ENCODE results near the gene USP12. TPM values are rescaled to one million over a fixed set of nuclear protein-coding genes. Genes with fewer than 3 reads are reported as not detected.

USP12 gene
- total RNA-seq, 3 donors from 2014 or later (not counting 1 experiment from before 2014, with no cell fraction given) = 44.3 to 55.3 (median 50.9) TPM

GRCh38 chr13:27020415-27020814 lies 151.2 kb downstream of the USP12 start:
- ATAC-seq = no peak
- no peak for TF ChIP-seq CTCF (IDR thresholded peaks at IDR 0.05)
- Mint-ChIP-seq H3K36me3 (no peaks in the 10 kb centered on the region), H3K27me3 (ENCODE audit: low read depth in 2 of 2) (peaks cover 0 to 7% of the 10 kb centered on the region in 2 donors), H3K4me3 (no peak overlapping the region), H3K4me1 (no peaks in the 10 kb centered on the region), H3K27ac (no peak overlapping the region), H3K9me3 (no peaks in the 10 kb centered on the region)
- no peak overlapping the region for H3K27ac ChIP-seq (ENCODE audit: low read length)
- H3K27me3 ChIP-seq (ENCODE audit: control insufficient read depth, insufficient read depth, low read length) = no peaks in the 10 kb centered on the region
- no peaks in the 10 kb centered on the region for H3K36me3 ChIP-seq (ENCODE audit: control insufficient read depth, insufficient read depth, low read length)
- H3K4me1 ChIP-seq (ENCODE audit: control insufficient read depth, insufficient read depth, low read length) = no peaks in the 10 kb centered on the region
- no peak for DNase-seq
- no peaks in the 10 kb centered on the region for H3K9me3 ChIP-seq (ENCODE audit: control insufficient read depth, insufficient read depth, low read length)
- H3K4me3 ChIP-seq (ENCODE audit: low read length) = no peak overlapping the region
- intact Hi-C loops (cut with micrococcal nuclease) = no loop called here
- WGBS (ENCODE audit: insufficient coverage) = 91% methylated on average over 6 of the region's 8 CpGs

- ATAC-seq (no peak), DNase-seq (no peak)
- Mint-ChIP-seq H3K4me3 (no peak overlapping the region), H3K9me3 (no peaks in the 10 kb centered on the region), H3K27ac (no peak overlapping the region), H3K4me1 (no peaks in the 10 kb centered on the region), H3K36me3 (no peaks in the 10 kb centered on the region), H3K27me3 (ENCODE audit: low read depth in 2 of 2) (peaks cover 0 to 6% of the 10 kb centered on the region in 2 donors)
- Histone ChIP-seq H3K4me1 (ENCODE audit: control insufficient read depth, insufficient read depth, low read length) (no peaks in the 10 kb centered on the region), H3K4me3 (ENCODE audit: low read length) (no peak overlapping the region), H3K27me3 (ENCODE audit: control insufficient read depth, insufficient read depth, low read length) (no peaks in the 10 kb centered on the region), H3K9me3 (ENCODE audit: control insufficient read depth, insufficient read depth, low read length) (no peaks in the 10 kb centered on the region), H3K27ac (ENCODE audit: low read length) (no peak overlapping the region), H3K36me3 (ENCODE audit: control insufficient read depth, insufficient read depth, low read length) (no peaks in the 10 kb centered on the region)
- intact Hi-C loops (cut with micrococcal nuclease) = no loop called here
- no peak for TF ChIP-seq CTCF (IDR thresholded peaks at IDR 0.05)
- 82% methylated on average over 5 of the region's 5 CpGs for WGBS (ENCODE audit: insufficient coverage)
Measured at GRCh38 chr13:27018882-27019281, 152.7 kb downstream of the USP12 start.

GRCh38 chr13:27018344-27018861 lies 153.2 kb downstream of the USP12 start:
- H3K27me3 ChIP-seq (ENCODE audit: control insufficient read depth, insufficient read depth, low read length) = no peaks in the 10 kb centered on the region
- no peaks in the 10 kb centered on the region for H3K9me3 Mint-ChIP-seq
- no peaks in the 10 kb centered on the region for H3K4me1 ChIP-seq (ENCODE audit: control insufficient read depth, insufficient read depth, low read length)
- no peaks in the 10 kb centered on the region for H3K4me1 Mint-ChIP-seq
- no peak overlapping the region for H3K27ac ChIP-seq (ENCODE audit: low read length)
- no peak overlapping the region for H3K4me3 Mint-ChIP-seq
- no peak overlapping the region for H3K27ac Mint-ChIP-seq
- H3K9me3 ChIP-seq (ENCODE audit: control insufficient read depth, insufficient read depth, low read length) = no peaks in the 10 kb centered on the region
- ATAC-seq (no peak), DNase-seq (no peak)
- H3K4me3 ChIP-seq (ENCODE audit: low read length) = no peak overlapping the region
- no peaks in the 10 kb centered on the region for H3K36me3 ChIP-seq (ENCODE audit: control insufficient read depth, insufficient read depth, low read length)
- peaks cover 0 to 6% of the 10 kb centered on the region in 2 donors for H3K27me3 Mint-ChIP-seq (ENCODE audit: low read depth in 2 of 2)
- TF ChIP-seq CTCF (IDR thresholded peaks at IDR 0.05) = no peak
- intact Hi-C loops (cut with micrococcal nuclease) = no loop called here
- no peaks in the 10 kb centered on the region for H3K36me3 Mint-ChIP-seq
- WGBS (ENCODE audit: insufficient coverage) = 81% methylated on average over 8 of the region's 8 CpGs

- Mint-ChIP-seq H3K4me3 (no peak overlapping the region), H3K36me3 (no peaks in the 10 kb centered on the region), H3K9me3 (no peaks in the 10 kb centered on the region), H3K27ac (no peak overlapping the region), H3K27me3 (ENCODE audit: low read depth in 2 of 2) (peaks cover 0 to 6% of the 10 kb centered on the region in 2 donors), H3K4me1 (no peaks in the 10 kb centered on the region)
- Histone ChIP-seq H3K27ac (ENCODE audit: low read length) (no peak overlapping the region), H3K9me3 (ENCODE audit: control insufficient read depth, insufficient read depth, low read length) (no peaks in the 10 kb centered on the region), H3K4me3 (ENCODE audit: low read length) (no peak overlapping the region), H3K4me1 (ENCODE audit: control insufficient read depth, insufficient read depth, low read length) (no peaks in the 10 kb centered on the region), H3K27me3 (ENCODE audit: control insufficient read depth, insufficient read depth, low read length) (no peaks in the 10 kb centered on the region), H3K36me3 (ENCODE audit: control insufficient read depth, insufficient read depth, low read length) (no peaks in the 10 kb centered on the region)
- 74% methylated on average over 4 of the region's 4 CpGs for WGBS (ENCODE audit: insufficient coverage)
- no peak for DNase-seq
- no peak for ATAC-seq
- intact Hi-C loops (cut with micrococcal nuclease) = no loop called here
- no peak for TF ChIP-seq CTCF (IDR thresholded peaks at IDR 0.05)
Measured at GRCh38 chr13:27016875-27017274, 154.7 kb downstream of the USP12 start.

Measured in natural killer cell (primary cell).